Superior temporal gyrus (tissue), 1 donor: ENCODE measurements around the gene IL10.

Experiments used
- DNase-seq: peaks from one replicate; pipeline ENCODE4 v3.0.0-alpha.2; 2016; ENCODE audit errors: extremely low spot score

IL10 gene

DNA sequence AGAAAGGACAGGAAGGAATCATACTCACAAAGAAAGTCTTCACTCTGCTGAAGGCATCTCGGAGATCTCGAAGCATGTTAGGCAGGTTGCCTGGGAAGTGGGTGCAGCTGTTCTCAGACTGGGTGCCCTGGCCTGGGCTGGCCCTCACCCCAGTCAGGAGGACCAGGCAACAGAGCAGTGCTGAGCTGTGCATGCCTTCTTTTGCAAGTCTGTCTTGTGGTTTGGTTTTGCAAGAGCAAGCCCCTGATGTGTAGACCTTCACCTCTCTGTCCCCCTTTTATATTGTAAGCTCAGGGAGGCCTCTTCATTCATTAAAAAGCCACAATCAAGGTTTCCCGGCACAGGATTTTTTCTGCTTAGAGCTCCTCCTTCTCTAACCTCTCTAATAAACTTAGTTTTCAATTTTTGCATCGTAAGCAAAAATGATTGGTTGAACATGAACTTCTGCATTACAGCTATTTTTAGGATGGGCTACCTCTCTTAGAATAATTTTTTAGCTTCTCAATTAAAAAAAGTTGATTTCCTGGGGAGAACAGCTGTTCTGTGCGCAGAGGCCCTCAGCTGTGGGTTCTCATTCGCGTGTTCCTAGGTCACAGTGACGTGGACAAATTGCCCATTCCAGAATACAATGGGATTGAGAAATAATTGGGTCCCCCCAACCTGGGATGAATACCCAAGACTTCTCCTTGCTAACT lies at the start of gene IL10:
Gene IL10, minus strand, starts transcription at position 252 of the 695 bp plus-strand sequence. Its CDS starts 59 bp downstream, at position 193.
- no peak for DNase-seq

DNA sequence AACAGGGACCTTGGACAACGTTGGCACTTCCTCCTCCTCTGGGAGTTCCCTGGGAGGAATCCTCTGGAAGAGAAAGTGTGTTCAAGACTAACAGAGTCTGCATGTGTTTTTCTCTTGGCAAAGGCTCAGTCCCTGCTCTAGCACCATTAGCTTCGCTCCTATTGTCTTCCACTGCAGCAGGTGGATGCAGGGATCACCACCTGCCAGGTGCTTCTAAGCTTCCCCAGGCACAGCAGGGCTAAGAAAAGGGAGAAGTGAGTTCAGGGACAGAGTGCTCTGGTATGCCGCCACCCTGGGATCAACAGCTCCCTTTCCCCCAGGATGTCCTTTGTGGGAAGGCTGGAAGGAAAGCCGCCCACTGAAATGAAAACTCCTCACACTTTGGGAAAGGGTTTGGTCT lies 49.2 kb upstream of the IL10 start:
- DNase-seq = no peak

DNA sequence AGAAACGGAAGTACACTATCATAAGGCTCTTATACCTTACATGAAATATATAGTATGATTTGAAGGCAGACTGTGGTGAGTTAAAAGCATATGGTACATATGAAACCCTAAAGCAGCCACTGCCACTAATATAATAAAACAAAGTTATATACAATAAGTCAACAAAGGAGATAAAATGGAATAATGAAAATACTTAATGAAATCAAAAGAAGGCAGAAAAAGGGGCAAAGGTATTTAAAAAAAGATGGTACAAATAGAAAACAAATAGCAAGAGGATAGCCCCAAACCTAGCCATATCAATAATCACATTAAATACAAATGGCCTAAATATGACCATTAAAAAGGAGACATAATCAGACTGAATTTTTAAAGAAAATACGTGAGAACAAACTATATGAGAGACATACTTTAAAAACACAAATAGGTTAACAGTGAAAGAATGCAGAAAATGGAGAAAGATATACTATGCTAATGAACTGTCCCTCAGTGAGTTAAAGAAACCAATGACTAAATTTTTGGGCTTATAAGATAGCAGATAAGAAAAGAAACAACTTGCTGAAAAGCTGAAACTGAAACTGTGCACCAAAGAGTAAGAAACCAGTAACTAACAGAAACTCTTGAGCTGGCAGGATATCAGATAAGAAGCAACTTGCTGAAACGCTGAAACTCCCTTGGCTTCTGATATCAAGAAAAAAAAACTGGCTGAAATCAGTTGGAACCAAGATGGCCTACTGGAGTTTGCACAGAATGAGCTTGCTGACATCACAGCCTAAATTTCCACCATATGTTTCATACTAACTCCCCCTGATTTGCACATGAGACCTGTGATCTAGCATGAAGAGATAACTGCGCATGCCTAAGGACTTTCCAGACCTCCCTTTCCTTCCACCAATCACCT lies 44.3 kb upstream of the IL10 start:
- no peak for DNase-seq

DNA sequence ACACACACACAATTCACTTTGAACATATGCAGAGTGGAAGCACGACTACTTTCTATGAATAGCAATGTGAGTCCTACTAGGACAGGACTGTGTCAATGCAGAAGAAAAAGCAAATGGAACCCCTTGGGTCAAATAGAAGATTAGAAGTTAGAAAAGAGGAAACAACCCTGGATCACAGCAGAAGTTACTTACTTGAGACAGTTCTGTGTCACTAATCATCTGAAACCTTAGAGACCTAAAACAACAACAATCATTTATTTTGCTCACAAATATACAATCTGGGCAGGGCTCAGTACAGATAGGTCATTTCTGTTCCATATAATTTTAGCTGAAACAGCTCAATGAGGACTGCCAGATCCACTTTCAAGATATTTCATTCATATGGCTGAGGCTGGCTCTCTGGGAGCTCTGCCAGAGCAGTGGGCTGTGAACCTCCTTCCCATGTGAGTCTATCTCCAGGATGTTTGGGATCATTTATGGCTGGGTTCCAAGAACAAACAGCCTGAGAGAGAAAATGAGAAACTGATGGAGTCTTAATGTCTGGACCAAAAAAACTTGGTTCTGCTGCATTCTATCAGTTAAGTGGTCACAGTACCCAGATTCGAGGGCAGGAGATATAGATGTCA lies 42.5 kb upstream of the IL10 start:
- DNase-seq = peak; percentile 17

GRCh38 chr1:206812471-206812870 lies 40.2 kb upstream of the IL10 start:
- DNase-seq = no peak

DNA sequence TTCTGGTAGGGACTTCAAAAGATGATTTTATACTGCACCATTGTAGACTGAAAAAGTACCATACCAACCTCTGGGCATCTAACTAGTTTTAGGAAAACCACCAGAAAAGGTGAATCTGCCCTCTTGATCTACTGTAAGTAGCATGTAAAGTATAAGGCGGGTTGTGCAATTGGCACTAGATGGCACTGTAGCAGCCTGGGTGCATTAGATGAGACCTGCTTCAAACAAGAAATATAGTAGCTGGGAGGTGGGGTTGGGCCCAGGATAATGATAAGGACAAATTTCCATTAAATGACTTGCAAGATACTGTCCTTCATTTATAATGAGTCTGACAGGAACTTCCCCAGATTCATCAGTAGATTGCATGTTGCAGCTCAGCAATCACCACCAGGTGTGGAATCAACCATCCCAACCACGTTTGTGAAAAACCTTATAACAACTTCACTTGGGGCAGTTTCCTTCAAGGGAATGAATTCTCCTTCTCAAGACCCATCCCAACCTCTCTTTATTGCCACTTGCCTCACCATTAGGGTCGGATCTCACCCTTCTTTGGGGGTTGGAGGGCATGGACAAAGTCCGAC lies 37.3 kb upstream of the IL10 start:
- no peak for DNase-seq

- no peak for DNase-seq
These were observed 36.3 kb upstream of the IL10 start for GRCh38 chr1:206808615-206809014.

DNA sequence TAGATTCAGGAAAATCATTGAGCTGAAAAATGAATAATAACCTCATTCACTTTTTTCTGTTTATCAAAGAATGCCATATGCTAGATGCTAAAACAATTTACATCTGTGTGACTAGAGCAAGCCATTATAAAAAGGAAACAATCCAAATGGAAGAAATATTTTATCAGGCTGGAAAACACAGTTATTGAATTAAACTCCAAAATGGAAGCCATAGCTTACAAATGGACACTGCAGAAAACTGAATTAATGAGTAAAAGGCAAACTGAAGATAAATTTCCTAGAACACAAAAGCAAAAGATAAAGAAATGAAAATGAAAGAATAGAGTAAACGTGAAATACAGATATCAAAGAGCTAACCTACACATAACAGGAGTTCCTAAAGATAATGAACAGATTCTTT lies 33.1 kb upstream of the IL10 start:
- no peak for DNase-seq

- DNase-seq = no peak
These were observed 32.0 kb upstream of the IL10 start for GRCh38 chr1:206804156-206804737.

DNA sequence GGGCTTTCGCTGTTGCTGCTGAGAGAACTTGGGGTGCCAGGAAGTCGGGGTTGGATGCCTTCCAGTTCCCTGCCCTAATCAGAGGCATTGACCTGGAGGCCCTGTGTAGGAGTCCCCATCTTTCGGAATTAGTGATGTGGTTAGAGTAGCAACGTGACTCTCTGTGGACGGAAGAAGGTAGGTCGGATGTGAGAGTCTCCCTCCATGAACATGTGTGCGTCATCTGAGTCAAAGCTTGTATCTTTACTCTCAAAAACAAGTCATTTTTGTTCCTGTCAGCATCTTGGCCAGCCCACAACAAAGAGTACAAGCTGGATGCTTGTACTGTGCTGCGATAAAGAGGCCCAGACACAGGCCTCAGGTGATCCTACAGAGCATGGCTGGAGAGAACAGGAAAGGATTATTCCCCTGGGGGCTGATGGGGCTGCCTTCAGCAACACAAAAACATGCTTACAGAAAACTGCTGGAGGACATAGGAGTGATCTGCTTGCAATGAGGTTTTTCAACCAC lies 31.0 kb upstream of the IL10 start:
- DNase-seq = no peak

- DNase-seq = no peak
These were observed 30.1 kb upstream of the IL10 start for GRCh38 chr1:206802401-206802800.

DNA sequence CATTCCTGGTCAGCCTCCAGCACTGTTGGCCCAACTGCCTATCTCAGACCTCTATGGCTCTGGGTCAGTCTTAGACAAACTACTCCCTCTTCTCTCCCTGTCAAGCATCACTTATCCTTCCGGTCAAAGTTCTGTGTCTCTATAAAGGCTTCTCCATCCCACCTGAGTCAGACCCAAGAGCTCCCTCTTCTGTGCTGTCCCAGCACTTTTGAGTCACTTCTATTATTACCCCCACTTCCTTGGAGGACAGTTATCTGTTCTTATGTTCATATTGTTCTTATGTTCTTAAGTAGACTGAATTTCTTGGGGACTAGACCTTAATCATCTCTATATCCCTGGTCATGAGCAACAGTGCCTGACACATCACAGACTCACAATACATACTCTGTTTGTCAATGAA lies 29.2 kb upstream of the IL10 start:
- DNase-seq = no peak

DNA sequence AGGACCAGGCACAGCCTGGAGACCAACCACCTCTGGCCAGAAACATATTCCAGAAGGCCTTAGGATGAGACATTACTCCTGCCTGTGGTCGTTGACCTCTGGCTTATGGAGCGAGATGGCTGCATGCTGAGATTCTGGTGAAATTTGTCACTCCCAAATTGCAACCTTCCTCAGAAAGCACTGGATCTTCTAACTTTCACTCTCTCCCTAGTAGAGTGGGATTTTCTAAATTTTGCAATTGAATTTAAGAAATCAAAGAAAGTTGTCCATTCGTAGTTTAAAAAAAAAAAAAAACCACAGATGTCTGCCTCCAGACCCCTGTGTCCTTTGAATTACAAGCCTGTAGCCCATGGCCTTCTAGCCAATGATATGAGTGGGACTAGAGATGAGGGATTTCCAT lies 28.6 kb upstream of the IL10 start:
- DNase-seq = no peak

- no peak for DNase-seq
These were observed 28.1 kb upstream of the IL10 start for GRCh38 chr1:206800411-206800810.

GRCh38 chr1:206799311-206799710 lies 27.0 kb upstream of the IL10 start:
- no peak for DNase-seq

- no peak for DNase-seq
These were observed 26.2 kb upstream of the IL10 start for GRCh38 chr1:206798384-206798996.

GRCh38 chr1:206797534-206798383 lies 25.5 kb upstream of the IL10 start:
- no peak for DNase-seq

DNA sequence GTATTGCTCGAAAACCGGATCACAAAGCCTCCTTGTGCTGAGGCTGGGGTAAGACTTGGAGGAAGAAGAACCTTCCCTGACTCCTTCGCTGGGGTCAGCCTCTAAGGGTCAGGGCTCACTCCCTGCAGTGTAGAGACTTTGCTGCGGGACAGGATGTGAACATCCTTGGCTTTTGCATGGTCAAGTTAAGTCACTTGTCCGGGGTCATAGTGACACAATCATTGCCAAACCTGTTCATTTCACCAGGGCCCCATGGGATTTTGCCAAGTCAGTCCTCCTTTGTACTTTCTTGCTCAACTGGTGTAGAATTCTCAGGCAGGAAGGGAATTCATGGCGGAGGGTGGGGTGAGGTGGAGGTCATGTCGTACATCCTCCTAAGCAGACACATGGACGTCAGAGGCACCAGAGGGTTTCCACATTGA lies 24.7 kb upstream of the IL10 start:
- no peak for DNase-seq

DNA sequence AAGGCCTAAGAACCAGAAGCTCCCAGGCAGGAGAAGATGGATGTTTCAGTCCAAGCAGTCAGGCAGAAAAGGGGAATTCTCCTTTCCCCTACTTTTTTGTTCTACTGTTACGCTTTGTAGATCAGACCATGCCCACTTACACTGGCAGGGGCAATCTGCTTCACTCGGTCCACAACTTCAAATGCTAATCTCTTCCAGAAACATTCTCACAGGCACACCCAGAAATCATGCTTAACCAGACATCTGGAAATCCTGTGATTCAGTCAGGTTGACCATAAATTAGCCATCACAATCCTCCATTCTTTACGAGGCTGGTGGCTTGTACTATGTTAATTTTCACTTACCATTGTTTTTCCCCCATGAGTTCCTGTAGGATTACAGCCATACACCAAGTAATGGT lies 23.8 kb upstream of the IL10 start:
- DNase-seq = no peak

GRCh38 chr1:206794294-206794908 lies 22.1 kb upstream of the IL10 start:
- DNase-seq = no peak
